ACC112 (cell line): ENCODE data around the gene B4GALT5.

Experiments
- H2AFZ ChIP-seq: fragments of 200-600 bp; sonication (generic); one replicate; pipeline ENCODE4 v1.6.0; 2017; ENCODE audit warnings: antibody characterized with exemption, low read length; ENCODE audit not compliant: unreplicated experiment
- H3K27ac ChIP-seq: fragments of 200-600 bp; sonication (generic); 2 replicates; pipeline ENCODE4 v1.5.1; 2014; ENCODE audit warnings: low read depth, mild to moderate bottlenecking, antibody characterized with exemption, low read length, moderate library complexity
- H3K27me3 ChIP-seq: fragments of 200-600 bp; sonication (generic); 2 replicates; pipeline ENCODE4 v1.6.1; 2014; ENCODE audit warnings: mild to moderate bottlenecking, antibody characterized with exemption, low read length, moderate library complexity, mixed read lengths; ENCODE audit not compliant: insufficient read depth
- H3K36me3 ChIP-seq: fragments of 200-600 bp; sonication (generic); 2 replicates; pipeline ENCODE4 v1.6.1; 2016; ENCODE audit warnings: mild to moderate bottlenecking, antibody characterized with exemption, low read length, moderate library complexity, mixed read lengths; ENCODE audit not compliant: insufficient read depth
- H3K4me1 ChIP-seq: fragments of 200-600 bp; sonication (generic); one replicate; pipeline ENCODE4 v1.6.1; 2016; ENCODE audit warnings: low read length, mixed read lengths; ENCODE audit not compliant: insufficient read depth, unreplicated experiment, control insufficient read depth
- H3K4me3 ChIP-seq: fragments of 200-600 bp; sonication (generic); 2 replicates; pipeline ENCODE4 v1.5.1; 2014; ENCODE audit warnings: mild to moderate bottlenecking, low read depth, low read length
- H3K79me2 ChIP-seq: fragments of 200-600 bp; sonication (generic); one replicate; pipeline ENCODE4 v1.6.0; 2016; ENCODE audit warnings: low read length; ENCODE audit not compliant: control insufficient read depth, unreplicated experiment, insufficient read depth

The B4GALT5 gene

DNA sequence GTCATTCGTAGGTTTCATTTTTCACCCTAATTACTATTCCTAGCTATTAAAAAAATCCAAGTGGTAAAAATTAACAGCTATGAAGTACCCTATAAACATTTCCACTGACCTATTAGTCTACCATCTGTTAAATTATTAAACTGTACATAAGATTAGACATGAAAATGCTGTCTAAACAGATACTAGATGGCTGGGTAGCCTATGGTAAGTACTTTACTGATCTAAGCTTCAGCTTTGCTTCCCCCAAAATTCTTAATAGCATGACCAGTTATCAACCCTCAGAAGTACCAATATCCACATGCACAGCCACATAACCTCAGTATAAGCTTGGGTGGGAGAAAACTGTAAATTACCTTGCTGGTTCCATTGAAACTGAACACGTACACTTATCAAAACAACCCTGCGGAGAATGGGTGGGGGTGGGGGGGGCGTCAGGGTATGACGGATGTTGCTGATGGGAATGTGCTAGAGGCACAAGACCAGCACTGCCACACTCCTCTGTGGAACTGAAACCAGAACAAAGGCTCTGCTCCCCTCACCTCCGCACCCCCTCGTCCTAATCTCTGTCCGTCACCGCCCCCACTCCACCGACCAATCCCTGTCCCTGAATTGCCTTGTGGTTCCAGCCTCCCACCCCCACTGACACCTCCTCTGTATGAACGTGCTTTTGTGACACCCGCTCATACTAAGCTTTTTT lies 45.3 kb downstream of the B4GALT5 start:
- Histone ChIP-seq H3K36me3 (no peaks in the 10 kb centered on the region), H2AFZ (no peak overlapping the region), H3K27me3 (no peaks in the 10 kb centered on the region), H3K4me3 (no peak overlapping the region), H3K4me1 (peaks cover 13% of the 10 kb centered on the region), H3K79me2 (peaks cover 93% of the 10 kb centered on the region), H3K27ac (no peak overlapping the region)

DNA sequence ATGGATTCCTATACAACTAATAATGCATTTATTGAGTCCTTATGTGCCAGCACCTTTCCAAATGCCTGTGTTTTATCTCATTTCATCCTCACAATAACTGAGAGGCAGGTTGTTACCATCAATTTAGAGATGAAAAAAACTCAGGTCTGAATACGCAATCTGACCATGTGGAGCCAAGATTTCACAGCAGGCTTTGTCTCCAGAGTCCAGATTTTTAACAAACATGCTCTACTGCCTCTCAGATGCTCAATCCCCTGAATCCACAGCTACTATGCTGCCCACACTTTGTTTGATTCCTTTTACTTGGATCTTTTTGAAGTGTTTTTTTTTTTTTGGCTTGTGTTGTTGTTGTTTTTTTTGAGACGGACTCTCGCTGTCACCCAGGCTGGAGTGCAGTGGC lies 46.8 kb downstream of the B4GALT5 start:
- H3K27me3 ChIP-seq: no peaks in the 10 kb centered on the region
- no peak overlapping the region for H2AFZ ChIP-seq
- H3K4me1 ChIP-seq: peaks cover 14% of the 10 kb centered on the region
- no peak overlapping the region for H3K4me3 ChIP-seq
- H3K36me3 ChIP-seq: no peaks in the 10 kb centered on the region
- H3K27ac ChIP-seq: no peak overlapping the region
- peaks cover 94% of the 10 kb centered on the region for H3K79me2 ChIP-seq

DNA sequence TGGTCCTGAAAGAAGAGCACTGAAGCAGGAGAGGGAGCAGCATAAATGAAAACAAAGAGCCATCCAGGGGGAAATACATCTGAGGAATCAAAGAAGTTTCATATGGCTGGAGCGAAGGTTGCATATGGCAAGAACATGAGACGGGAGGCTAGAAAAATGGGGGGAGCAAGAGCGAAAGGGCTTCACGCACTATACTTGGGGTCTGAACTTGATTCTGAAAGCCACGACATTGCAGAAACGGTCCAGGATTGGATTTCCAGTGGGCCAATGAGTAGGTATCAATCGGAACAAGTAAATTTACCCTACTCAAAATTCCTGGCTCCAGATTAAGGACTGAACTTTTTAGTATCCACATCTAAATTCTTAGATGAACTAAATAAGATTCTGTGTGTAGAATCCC lies 47.9 kb downstream of the B4GALT5 start:
- H3K27me3 ChIP-seq: no peaks in the 10 kb centered on the region
- H3K27ac ChIP-seq: no peak overlapping the region
- H3K36me3 ChIP-seq: no peaks in the 10 kb centered on the region
- H3K4me1 ChIP-seq: peaks cover 18% of the 10 kb centered on the region
- no peak overlapping the region for H3K4me3 ChIP-seq
- H2AFZ ChIP-seq: no peak overlapping the region
- peaks cover 93% of the 10 kb centered on the region for H3K79me2 ChIP-seq

DNA sequence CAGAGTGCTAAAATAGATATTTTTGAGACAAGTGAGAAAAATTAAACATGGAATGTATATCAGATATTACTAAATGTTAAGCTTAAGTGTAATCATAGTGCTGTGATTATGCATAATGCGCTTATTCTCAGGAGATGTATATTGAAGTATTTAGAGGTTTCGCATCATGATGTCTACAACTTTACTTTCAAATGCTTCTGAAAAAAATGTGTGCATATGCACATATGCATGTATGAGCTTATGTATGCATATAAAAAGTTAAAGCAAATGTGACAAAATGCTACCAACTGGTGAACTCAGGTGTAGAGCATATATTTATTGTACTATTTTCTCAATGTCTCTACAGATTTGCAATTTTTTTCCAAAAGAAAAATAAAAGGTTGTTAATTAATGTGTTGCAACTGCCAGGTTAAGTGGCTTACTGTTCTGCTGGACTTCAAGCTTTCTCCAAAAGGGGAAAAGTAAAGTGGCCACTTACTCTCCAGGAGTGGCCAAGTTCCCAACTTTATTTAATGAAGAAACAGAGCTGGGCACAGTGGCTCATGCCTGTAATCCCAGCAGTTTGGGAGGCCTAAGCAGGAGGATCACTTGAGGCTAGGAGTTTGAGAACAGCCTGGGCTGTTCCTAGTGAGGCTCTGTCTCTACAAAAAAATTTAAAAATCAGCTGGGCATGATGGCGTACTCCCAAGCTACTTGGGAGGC lies 48.9 kb downstream of the B4GALT5 start:
- Histone ChIP-seq H3K4me1 (peaks cover 7% of the 10 kb centered on the region), H3K79me2 (peaks cover 93% of the 10 kb centered on the region), H3K36me3 (no peaks in the 10 kb centered on the region), H3K27me3 (no peaks in the 10 kb centered on the region), H3K4me3 (no peak overlapping the region), H2AFZ (no peak overlapping the region), H3K27ac (no peak overlapping the region)

DNA sequence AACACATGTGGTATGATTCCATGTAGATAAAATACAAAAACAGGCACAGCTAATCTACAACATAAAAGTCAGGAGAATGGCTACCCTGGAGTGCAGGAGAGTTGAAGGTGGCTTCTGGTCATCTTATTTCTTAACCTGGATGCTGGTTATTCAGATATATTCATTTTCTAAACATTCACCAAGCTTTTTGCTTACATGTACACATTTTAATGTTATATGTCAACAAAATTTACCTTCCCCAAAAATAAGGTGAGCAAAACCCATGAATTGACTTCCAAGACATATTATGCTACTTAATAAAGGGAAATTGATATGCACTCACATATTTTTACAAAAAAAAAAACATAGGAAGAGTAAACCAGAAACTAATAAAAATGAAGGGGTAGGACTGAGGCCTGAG lies 50.6 kb downstream of the B4GALT5 start:
- Histone ChIP-seq H3K4me3 (no peak overlapping the region), H3K4me1 (peaks cover 11% of the 10 kb centered on the region), H3K36me3 (no peaks in the 10 kb centered on the region), H3K79me2 (peaks cover 92% of the 10 kb centered on the region), H3K27me3 (no peaks in the 10 kb centered on the region), H2AFZ (no peak overlapping the region), H3K27ac (no peak overlapping the region)

DNA sequence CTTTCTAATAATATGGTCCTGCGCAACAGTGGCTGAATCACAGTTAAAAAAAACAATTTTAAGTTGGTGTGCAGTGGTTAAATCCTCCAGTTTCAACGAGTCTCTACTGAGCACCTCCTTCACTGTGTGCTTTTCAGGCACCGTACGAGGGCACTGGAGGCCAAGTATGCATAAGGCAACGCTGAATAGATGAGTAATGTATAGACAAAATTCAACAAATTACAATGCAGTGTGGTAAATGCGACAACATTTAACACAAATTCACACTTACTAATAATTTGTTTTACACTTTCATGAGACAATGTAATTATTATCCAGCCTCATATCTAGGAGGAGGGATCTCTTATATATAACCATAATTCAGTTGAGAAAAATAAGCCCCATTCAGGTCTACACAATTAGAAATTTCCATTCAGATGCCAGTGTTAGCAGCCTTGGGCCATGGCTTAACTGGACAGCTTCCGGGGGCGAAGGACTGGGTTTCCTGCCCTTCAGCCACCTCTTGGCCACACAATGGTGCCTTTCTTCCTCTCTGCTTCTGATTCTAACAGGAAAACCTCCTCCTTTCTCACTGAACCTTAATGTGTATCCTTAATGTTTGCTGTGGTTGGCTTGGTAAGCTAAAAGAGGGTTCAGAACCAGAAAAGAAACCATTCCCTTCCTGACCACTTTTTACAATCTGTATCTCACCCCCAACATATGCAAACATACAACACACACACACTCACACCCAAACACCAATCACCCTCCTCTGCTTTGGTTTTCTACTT lies 51.9 kb downstream of the B4GALT5 start:
- no peaks in the 10 kb centered on the region for H3K27me3 ChIP-seq
- H2AFZ ChIP-seq: no peak overlapping the region
- no peaks in the 10 kb centered on the region for H3K36me3 ChIP-seq
- H3K79me2 ChIP-seq: peaks cover 93% of the 10 kb centered on the region
- no peak overlapping the region for H3K4me3 ChIP-seq
- peaks cover 23% of the 10 kb centered on the region for H3K4me1 ChIP-seq
- no peak overlapping the region for H3K27ac ChIP-seq

DNA sequence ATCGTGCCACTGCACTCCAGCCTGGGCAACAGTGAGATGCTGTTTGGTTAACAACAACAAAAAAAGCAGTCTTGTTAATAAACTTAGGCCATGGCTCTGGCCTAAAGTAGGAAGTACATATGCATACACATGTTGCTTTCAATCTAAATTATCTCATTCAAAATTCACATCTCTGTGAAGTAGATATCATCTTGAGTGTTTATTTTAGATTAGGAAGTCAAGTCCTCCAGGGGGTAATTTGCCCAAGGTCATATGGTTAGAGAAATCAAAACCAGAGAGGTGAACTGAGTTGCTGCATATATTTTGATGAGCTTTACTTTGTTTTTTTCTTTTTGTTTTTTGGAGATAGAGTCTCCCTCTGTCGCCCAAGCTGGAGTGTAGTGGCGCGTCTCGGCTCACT lies 52.8 kb downstream of the B4GALT5 start:
- Histone ChIP-seq H3K4me1 (peaks cover 23% of the 10 kb centered on the region), H3K79me2 (peaks cover 91% of the 10 kb centered on the region), H2AFZ (no peak overlapping the region), H3K27ac (no peak overlapping the region), H3K36me3 (peaks cover 6% of the 10 kb centered on the region; the same call in 1 of the 2 replicates), H3K4me3 (no peak overlapping the region), H3K27me3 (no peaks in the 10 kb centered on the region)

DNA sequence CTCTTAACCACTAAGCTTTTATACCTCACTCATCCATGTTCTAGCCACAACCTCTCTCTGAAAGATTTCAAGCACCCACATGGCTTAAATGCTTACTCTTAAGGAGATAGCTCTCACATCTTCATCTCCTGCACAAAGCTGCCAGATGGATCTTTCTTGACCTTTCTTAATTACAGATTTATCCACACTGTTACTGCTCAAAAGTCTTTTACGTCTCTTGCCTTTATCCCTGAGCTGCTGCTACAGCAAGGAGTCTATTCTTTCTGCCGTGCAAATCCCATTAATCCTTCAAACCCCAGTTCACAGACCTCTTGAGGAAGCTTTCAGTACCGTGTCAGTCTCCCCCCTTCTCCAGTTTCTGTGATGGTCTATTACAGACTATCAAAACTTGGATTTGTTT lies 54.6 kb downstream of the B4GALT5 start:
- H3K27ac ChIP-seq: no peak overlapping the region
- peaks cover 23% of the 10 kb centered on the region for H3K4me1 ChIP-seq
- no peak overlapping the region for H3K4me3 ChIP-seq
- H3K36me3 ChIP-seq: peaks cover 12% of the 10 kb centered on the region; the same call in 1 of the 2 replicates
- no peaks in the 10 kb centered on the region for H3K27me3 ChIP-seq
- H3K79me2 ChIP-seq: peaks cover 79% of the 10 kb centered on the region
- H2AFZ ChIP-seq: no peak overlapping the region

DNA sequence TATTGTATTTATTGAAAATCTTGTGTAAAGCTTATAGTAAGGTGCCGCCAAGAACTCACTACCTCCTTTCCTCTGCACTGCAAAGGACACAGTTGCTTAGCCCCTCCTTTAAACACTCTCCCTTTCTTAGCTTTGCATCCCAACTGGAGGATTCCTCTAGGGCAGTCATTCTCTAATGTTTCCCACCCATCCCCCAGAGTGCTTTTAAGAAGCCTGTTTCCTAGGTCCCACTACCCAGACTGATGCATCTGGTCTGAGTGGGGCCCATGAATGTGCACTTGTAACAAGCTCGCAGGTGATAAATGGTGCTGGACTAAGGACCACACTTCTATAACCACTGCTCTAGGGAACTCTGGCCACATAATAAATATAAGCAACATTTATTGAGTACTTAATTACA lies 55.2 kb downstream of the B4GALT5 start:
- Histone ChIP-seq H3K27me3 (no peaks in the 10 kb centered on the region), H3K27ac (no peak overlapping the region), H3K36me3 (peaks cover 16% of the 10 kb centered on the region; the same call in 1 of the 2 replicates), H3K4me1 (peaks cover 23% of the 10 kb centered on the region), H3K4me3 (no peak overlapping the region), H3K79me2 (peaks cover 74% of the 10 kb centered on the region), H2AFZ (no peak overlapping the region)

DNA sequence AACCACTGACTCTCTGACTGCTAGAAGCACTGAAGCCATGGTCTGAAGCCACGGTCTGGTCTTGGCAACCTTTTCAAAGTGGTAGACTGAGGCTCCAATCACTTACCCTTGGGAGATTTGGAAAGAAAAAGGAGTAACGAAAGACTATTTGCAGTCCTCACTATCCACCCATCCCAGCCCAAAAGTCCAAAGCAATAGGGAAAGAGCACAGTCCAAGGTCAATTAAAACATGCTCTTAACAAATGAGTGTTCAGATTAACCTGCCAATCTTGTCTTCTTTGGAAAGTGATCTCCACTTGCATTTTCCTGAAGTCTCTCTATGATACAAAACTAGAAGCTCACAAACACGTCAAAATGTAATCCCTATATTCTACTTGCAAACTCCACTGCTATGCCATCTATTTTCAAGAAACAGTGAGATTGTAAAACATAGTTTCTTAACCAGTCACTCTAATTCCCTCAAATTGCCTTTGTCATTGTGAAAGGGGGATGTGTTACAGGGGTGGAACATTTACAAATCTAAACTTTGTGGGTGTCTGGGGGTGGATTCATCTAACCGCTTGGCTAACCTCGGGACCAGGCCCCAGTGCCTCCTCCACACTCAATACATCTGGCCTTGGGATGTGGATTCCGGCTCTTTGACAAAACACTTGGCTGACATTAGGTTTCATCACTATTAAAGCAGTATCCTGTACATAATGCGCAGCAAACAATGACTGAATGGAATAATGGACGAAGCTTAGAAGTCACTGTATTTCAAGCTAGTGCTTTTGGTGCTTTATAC lies 56.4 kb downstream of the B4GALT5 start:
- H2AFZ ChIP-seq: no peak overlapping the region
- H3K79me2 ChIP-seq: peaks cover 63% of the 10 kb centered on the region
- H3K36me3 ChIP-seq: peaks cover 24% of the 10 kb centered on the region; the same call in 1 of the 2 replicates
- H3K4me3 ChIP-seq: no peak overlapping the region
- H3K27me3 ChIP-seq: no peaks in the 10 kb centered on the region
- peaks cover 23% of the 10 kb centered on the region for H3K4me1 ChIP-seq
- no peak overlapping the region for H3K27ac ChIP-seq
